ENCODE data around the gene HS3ST6. TPM values are rescaled to one million over a fixed set of nuclear protein-coding genes. Genes with fewer than 3 reads are reported as not detected.
"Not testable (repeated sequence)": the region's sequence is repeated elsewhere in the genome, so short reads cannot be mapped to it uniquely, and the experiment has no call there.

The HS3ST6 gene
- total and polyA plus RNA-seq, 2 experiments from 2014 or later = not detected

DNA sequence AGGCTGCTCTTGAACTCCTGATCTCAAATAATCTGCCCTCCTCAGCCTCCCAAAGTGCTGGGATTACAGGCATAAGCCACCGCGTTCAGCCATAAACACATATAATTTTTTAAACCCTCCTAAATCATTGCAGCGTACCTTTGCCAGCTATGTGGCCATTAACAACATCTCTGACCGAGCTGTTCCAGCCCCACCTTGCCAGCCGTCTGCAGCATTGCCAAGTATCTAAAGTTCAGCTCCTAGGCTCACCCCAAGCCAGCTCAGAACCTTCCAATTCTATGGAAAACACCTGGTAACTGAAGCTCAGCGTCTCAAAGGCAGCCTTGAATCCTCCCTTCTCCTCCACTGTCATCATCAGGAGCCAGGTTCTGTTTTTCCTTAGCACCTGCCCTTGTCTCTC, 41.1 kb downstream of the HS3ST6 start:
- Histone ChIP-seq H3F3A (ENCODE audit: insufficient read depth) (no peaks in the 10 kb centered on the region), H3K4me3 (no peak overlapping the region), H3K27ac (no peak overlapping the region), H3K27me3 (replicated peaks; ENCODE audit: insufficient read depth) (peaks cover 36% of the 10 kb centered on the region), H3K79me2 (ENCODE audit: insufficient read depth) (no peaks in the 10 kb centered on the region), H2AFZ (no peak overlapping the region), H3K4me2 (ENCODE audit: unreplicated experiment) (no peak overlapping the region), H4K20me1 (ENCODE audit: insufficient read depth) (no peaks in the 10 kb centered on the region), H3K4me1 (ENCODE audit: insufficient read depth) (no peaks in the 10 kb centered on the region), H3K9ac (no peak overlapping the region), H3K36me3 (ENCODE audit: low read depth) (no peaks in the 10 kb centered on the region), H3K9me2 (ENCODE audit: insufficient read depth) (no peaks in the 10 kb centered on the region), H3K9me3 (ENCODE audit: low read depth) (no peaks in the 10 kb centered on the region)
- WGBS, 2 experiments (ENCODE audit: low coverage in 1 of 2, low lambda C conversion rate in 2 of 2, missing lambda C conversion rate in 2 of 2) = 41 to 50% methylated on average over 6 of the region's 6 CpGs
- TF ChIP-seq EZH2 (IDR thresholded peaks at IDR 0.05; ENCODE audit: insufficient read depth, poor library complexity, severe bottlenecking) (no peak), EZH2phosphoT487 (IDR thresholded peaks at IDR 0.05; ENCODE audit: insufficient read depth, low read depth) (no peak)
- in situ Hi-C loops (cut with MboI) = no loop called here
- no peak for DNase-seq

DNA sequence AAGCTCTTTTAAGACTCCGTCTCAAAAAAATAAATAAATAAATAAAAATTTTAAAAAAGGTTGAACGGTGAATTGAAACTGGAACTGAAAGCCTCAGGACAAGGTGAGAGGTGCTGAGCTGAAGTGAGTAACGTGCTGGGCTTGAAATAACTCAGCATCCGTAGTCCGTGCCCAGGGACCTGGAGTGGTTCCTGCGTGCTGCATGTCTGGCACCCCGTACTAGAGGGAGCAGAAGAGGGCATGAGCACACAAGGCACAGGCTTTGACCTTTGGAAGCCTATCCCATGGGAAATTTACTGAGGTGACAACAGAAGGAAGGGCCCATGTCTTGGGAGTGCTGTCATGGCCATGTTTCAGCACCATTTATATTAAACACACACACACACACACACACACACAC, 41.7 kb downstream of the HS3ST6 start:
- H3K9me2 ChIP-seq (ENCODE audit: insufficient read depth) = no peaks in the 10 kb centered on the region
- no peak overlapping the region for H3K27ac ChIP-seq
- no peak for TF ChIP-seq EZH2 (IDR thresholded peaks at IDR 0.05; ENCODE audit: insufficient read depth, poor library complexity, severe bottlenecking)
- no peak for TF ChIP-seq EZH2phosphoT487 (IDR thresholded peaks at IDR 0.05; ENCODE audit: insufficient read depth, low read depth)
- H3K9ac ChIP-seq = no peak overlapping the region
- H3K27me3 ChIP-seq (replicated peaks; ENCODE audit: insufficient read depth) = peaks cover 36% of the 10 kb centered on the region
- H3K36me3 ChIP-seq (ENCODE audit: low read depth) = no peaks in the 10 kb centered on the region
- in situ Hi-C loops (cut with MboI) = no loop called here
- H3F3A ChIP-seq (ENCODE audit: insufficient read depth) = no peaks in the 10 kb centered on the region
- no peak for DNase-seq
- WGBS, 2 experiments (ENCODE audit: low coverage in 1 of 2, low lambda C conversion rate in 2 of 2, missing lambda C conversion rate in 2 of 2) = 60 to 66% methylated on average over 7 of the region's 7 CpGs
- H3K4me1 ChIP-seq (ENCODE audit: insufficient read depth) = no peaks in the 10 kb centered on the region
- H3K4me3 ChIP-seq = no peak overlapping the region
- no peaks in the 10 kb centered on the region for H3K9me3 ChIP-seq (ENCODE audit: low read depth)
- H3K79me2 ChIP-seq (ENCODE audit: insufficient read depth) = no peaks in the 10 kb centered on the region
- H3K4me2 ChIP-seq (ENCODE audit: unreplicated experiment) = no peak overlapping the region
- H4K20me1 ChIP-seq (ENCODE audit: insufficient read depth) = no peaks in the 10 kb centered on the region
- H2AFZ ChIP-seq = no peak overlapping the region

GRCh38 chr16:1876066-1876465, 42.1 kb downstream of the HS3ST6 start:
- WGBS, 2 experiments (ENCODE audit: low coverage in 1 of 2, low lambda C conversion rate in 2 of 2, missing lambda C conversion rate in 2 of 2) = 66 to 69% methylated on average over 13 of the region's 13 CpGs

DNA sequence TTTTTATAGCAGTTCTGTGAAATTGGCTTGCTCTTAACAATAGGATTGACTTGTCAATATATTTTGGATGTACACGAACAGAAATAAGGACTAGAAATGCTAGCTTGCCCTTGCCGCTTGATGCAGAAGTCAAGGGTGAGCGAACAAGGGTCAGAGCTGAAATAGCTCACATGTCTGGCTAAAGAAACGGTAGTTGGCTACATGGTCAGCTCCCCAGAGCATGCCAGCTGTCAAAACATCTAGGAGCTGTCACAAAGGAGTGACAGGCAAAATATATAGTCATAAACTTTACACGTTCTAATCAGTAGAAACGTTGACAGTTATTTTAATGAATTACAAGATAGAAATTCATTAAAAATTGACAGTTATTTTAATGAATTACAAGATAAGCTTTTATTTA, 43.4 kb downstream of the HS3ST6 start:
- Histone ChIP-seq H3K27ac (no peak overlapping the region), H3K27me3 (replicated peaks; ENCODE audit: insufficient read depth) (peaks cover 31% of the 10 kb centered on the region), H3K4me3 (no peak overlapping the region), H3F3A (ENCODE audit: insufficient read depth) (peaks cover 11% of the 10 kb centered on the region), H3K4me2 (ENCODE audit: unreplicated experiment) (no peak overlapping the region), H2AFZ (no peak overlapping the region), H3K9ac (no peak overlapping the region), H3K9me2 (ENCODE audit: insufficient read depth) (no peaks in the 10 kb centered on the region), H3K4me1 (ENCODE audit: insufficient read depth) (peaks cover 10% of the 10 kb centered on the region), H4K20me1 (ENCODE audit: insufficient read depth) (no peaks in the 10 kb centered on the region), H3K9me3 (ENCODE audit: low read depth) (no peaks in the 10 kb centered on the region), H3K79me2 (ENCODE audit: insufficient read depth) (no peaks in the 10 kb centered on the region), H3K36me3 (ENCODE audit: low read depth) (no peaks in the 10 kb centered on the region)
- in situ Hi-C loops (cut with MboI) = no loop called here
- TF ChIP-seq EZH2 (IDR thresholded peaks at IDR 0.05; ENCODE audit: insufficient read depth, poor library complexity, severe bottlenecking) (no peak), EZH2phosphoT487 (IDR thresholded peaks at IDR 0.05; ENCODE audit: insufficient read depth, low read depth) (no peak)
- DNase-seq = no peak
- WGBS, 2 experiments (ENCODE audit: low coverage in 1 of 2, low lambda C conversion rate in 2 of 2, missing lambda C conversion rate in 2 of 2) = 62 to 64% methylated on average over 6 of the region's 6 CpGs

More at GRCh38 chr16:1876066-1876465, 42.1 kb downstream of the HS3ST6 start:
- H2AFZ ChIP-seq; in situ Hi-C loops (cut with MboI); H4K20me1 ChIP-seq (ENCODE audit: insufficient read depth); H3K4me3 ChIP-seq; H3K27ac ChIP-seq; H3K4me1 ChIP-seq (ENCODE audit: insufficient read depth); H3K36me3 ChIP-seq (ENCODE audit: low read depth); DNase-seq; H3K4me2 ChIP-seq (ENCODE audit: unreplicated experiment); H3K9ac ChIP-seq; H3F3A ChIP-seq (ENCODE audit: insufficient read depth); H3K9me3 ChIP-seq (ENCODE audit: low read depth); H3K79me2 ChIP-seq (ENCODE audit: insufficient read depth); H3K9me2 ChIP-seq (ENCODE audit: insufficient read depth): not testable (repeated sequence)
- H3K27me3 ChIP-seq (replicated peaks; ENCODE audit: insufficient read depth) = peaks cover 32% of the 10 kb centered on the region

- Histone ChIP-seq H3K79me2 (ENCODE audit: insufficient read depth) (no peaks in the 10 kb centered on the region), H3K9ac (no peak within 1 kb of the TSS), H3K9me2 (ENCODE audit: insufficient read depth) (no peaks in the 10 kb centered on the region), H3K36me3 (ENCODE audit: low read depth) (no peaks in the 10 kb centered on the region), H3K4me2 (ENCODE audit: unreplicated experiment) (peak within 1 kb of the TSS; percentile 54), H3K27me3 (replicated peaks; ENCODE audit: insufficient read depth) (peaks cover 16% of the 10 kb centered on the region), H3K9me3 (ENCODE audit: low read depth) (no peaks in the 10 kb centered on the region), H3K4me3 (peak within 1 kb of the TSS; percentile 59), H4K20me1 (ENCODE audit: insufficient read depth) (no peaks in the 10 kb centered on the region), H3K4me1 (ENCODE audit: insufficient read depth) (peaks cover 10% of the 10 kb centered on the region), H3F3A (ENCODE audit: insufficient read depth) (peaks cover 11% of the 10 kb centered on the region), H2AFZ (peak within 1 kb of the TSS; percentile 59), H3K27ac (no peak within 1 kb of the TSS)
- in situ Hi-C loops (cut with MboI) = no loop called here
- WGBS, 2 experiments (ENCODE audit: low coverage in 1 of 2, low lambda C conversion rate in 2 of 2, missing lambda C conversion rate in 2 of 2) = 8% methylated on average over 21 to 64 of the region's 68 CpGs
- peak; percentile 54 for DNase-seq
- TF ChIP-seq EZH2phosphoT487 (IDR thresholded peaks at IDR 0.05; ENCODE audit: insufficient read depth, low read depth) (no peak), EZH2 (IDR thresholded peaks at IDR 0.05; ENCODE audit: insufficient read depth, poor library complexity, severe bottlenecking) (no peak)
Measured at GRCh38 chr16:1871974-1872635, 46.1 kb downstream of the HS3ST6 start, which contains the start of gene MEIOB. Gene MEIOB (minus strand): TSS chr16:1872164. CDS start chr16:1868175, 3,989 bp downstream.

Measured in GM23248 (cell line).